B cell (primary cell): Measurements from ENCODE around the gene TSPAN18. TPM values are rescaled to one million over a fixed set of nuclear protein-coding genes. Genes with fewer than 3 reads are reported as not detected.

Experiments used
- ATAC-seq: fragments of 200-7000 bp; cut with Tn5 transposase; one replicate; pipeline ENCODE4 v1.10.0; 2021; ENCODE audit warnings: low read depth, mild to moderate bottlenecking, moderate number of reproducible peaks, moderate library complexity
- CTCF ChIA-PET: fragments of 350-600 bp; sonication (Branson Sonifier 250); formaldehyde crosslinking; loops from one replicate; lab custom pipeline; 2021; ENCODE audit warnings: antibody characterized with exemption, inconsistent platforms; lab: Charles Lee
- POLR2A ChIA-PET: fragments of 350-600 bp; sonication (Branson Sonifier 250); formaldehyde crosslinking; loops from one replicate; lab custom pipeline; 2021; ENCODE audit warnings: antibody characterized with exemption; lab: Charles Lee
- DNase-seq: peaks from one replicate; pipeline ENCODE4 v3.0.0; 2013
- H2AFZ ChIP-seq: 2 replicates; pipeline ENCODE4 v1.6.1; 2012; ENCODE audit warnings: mild to moderate bottlenecking, low read depth, low read length; ENCODE audit not compliant: insufficient read depth, poor library complexity, severe bottlenecking
- H3K27ac ChIP-seq, 2 donors: 1 replicate in 1 of 2; 2 replicates in 1 of 2; pipeline ENCODE4 v1.5.1; 2012 to 2013; ENCODE audit warnings: low read length in 2 of 2, mild to moderate bottlenecking in 2 of 2, moderate library complexity in 1 of 2
- H3K27me3 ChIP-seq, 4 experiments: fragments of 200-600 bp in 1 of 4; sonication (generic) in 1 of 4; replicated peaks in 1 of 4; 1 replicate in 2 of 4; 2 replicates in 2 of 4; pipeline versions ENCODE4 v1.6.1 to v1.7.0; 2013 to 2016; ENCODE audit warnings: low read length in 3 of 4, mild to moderate bottlenecking in 2 of 4, mixed read lengths in 1 of 4, moderate library complexity in 1 of 4; ENCODE audit not compliant: insufficient read depth in 4 of 4, control insufficient read depth in 3 of 4; ENCODE audit errors: control extremely low read depth in 1 of 4
- H3K36me3 ChIP-seq, 2 experiments: replicated peaks in 1 of 2; 1 replicate in 1 of 2; 2 replicates in 1 of 2; pipeline versions ENCODE4 v1.6.1 to v1.7.1; 2013; ENCODE audit warnings: low read length in 1 of 2; ENCODE audit not compliant: insufficient read depth in 2 of 2, control insufficient read depth in 1 of 2; ENCODE audit errors: control extremely low read depth in 1 of 2, extremely low read depth in 1 of 2
- H3K4me1 ChIP-seq, 2 donors: fragments of 200-600 bp in 1 of 2; sonication (generic) in 1 of 2; 1 replicate in 1 of 2; 2 replicates in 1 of 2; pipeline versions ENCODE4 v1.5.1 to v1.6.1; 2013 to 2017; ENCODE audit warnings: low read length in 2 of 2; ENCODE audit not compliant: control insufficient read depth in 2 of 2, insufficient read depth in 2 of 2
- H3K4me2 ChIP-seq: replicated peaks from 2 replicates; pipeline ENCODE3; 2012; ENCODE audit warnings: mild to moderate bottlenecking, low read depth, low read length; ENCODE audit not compliant: poor library complexity, severe bottlenecking
- H3K4me3 ChIP-seq, 5 experiments: fragments of 200-600 bp in 1 of 5; sonication (generic) in 1 of 5; 1 replicate in 3 of 5; 2 replicates in 2 of 5; pipeline versions ENCODE4 v1.5.1 to v1.7.0; 2011 to 2016; ENCODE audit warnings: low read length in 4 of 5, mild to moderate bottlenecking in 4 of 5, low read depth in 2 of 5, control low read depth in 1 of 5, moderate library complexity in 1 of 5; ENCODE audit not compliant: insufficient read depth in 1 of 5; ENCODE audit errors: control extremely low read depth in 1 of 5, extremely low read depth in 1 of 5
- H3K79me2 ChIP-seq: fragments of 200-600 bp; sonication (generic); one replicate; pipeline ENCODE4 v1.6.0; 2016; ENCODE audit warnings: low read length; ENCODE audit not compliant: control insufficient read depth, insufficient read depth
- H3K9ac ChIP-seq: fragments of 200-600 bp; sonication (generic); 2 replicates; pipeline ENCODE4 v1.6.1; 2017; ENCODE audit warnings: mild to moderate bottlenecking, low read length, moderate library complexity
- H3K9me3 ChIP-seq, 3 donors: one replicate each; pipeline versions ENCODE4 v1.6.1 to v1.7.1; 2013; ENCODE audit warnings: low read length in 2 of 3; ENCODE audit not compliant: control insufficient read depth in 2 of 3, insufficient read depth in 1 of 3; ENCODE audit errors: control extremely low read depth in 1 of 3
- H4K20me1 ChIP-seq: 2 replicates; pipeline ENCODE4 v1.6.0; 2012; ENCODE audit warnings: mild to moderate bottlenecking, low read length; ENCODE audit not compliant: insufficient read depth, control insufficient read depth, poor library complexity, severe bottlenecking
- H3K27ac Mint-ChIP-seq: one replicate; pipeline ENCODE4 v1.8.0; 2021; ENCODE audit warnings: mixed read lengths
- H3K27me3 Mint-ChIP-seq: one replicate; pipeline ENCODE4 v1.8.0; 2021; ENCODE audit warnings: mixed read lengths
- H3K4me1 Mint-ChIP-seq: one replicate; pipeline ENCODE4 v1.8.0; 2021; ENCODE audit warnings: mixed read lengths
- H3K4me3 Mint-ChIP-seq: one replicate; pipeline ENCODE4 v1.8.0; 2021; ENCODE audit warnings: mixed read lengths
- H3K9me3 Mint-ChIP-seq: one replicate; pipeline ENCODE4 v1.8.0; 2022; ENCODE audit warnings: mixed read lengths; ENCODE audit not compliant: insufficient read depth
- EZH2 ChIP-seq: IDR thresholded peaks from 2 replicates; pipeline ENCODE4 v1.6.1; 2012; ENCODE audit warnings: borderline replicate concordance, low read depth, mild to moderate bottlenecking, moderate library complexity, low read length; ENCODE audit not compliant: insufficient read depth, poor library complexity, severe bottlenecking
- WGBS: methylation state at CpG from one replicate; pipeline ENCODE4 v1.1.5; 2013; ENCODE audit warnings: missing lambda C conversion rate; ENCODE audit not compliant: insufficient coverage; 5-methylcytosine and 5-hydroxymethylcytosine counted together
- intact Hi-C: fragments of 100-400 bp; cut with micrococcal nuclease; formaldehyde crosslinking; loops from one replicate; pipeline ENCODE4 v1.10.0; 2022
- polyA plus RNA-seq: library from polyadenylated mRNA; depleted of rRNA; stranded (reverse); fragments of >200 nt; gene quantifications from 2 replicates; pipeline ENCODE4 v1.2.3, GENCODE V29; 2012
- total RNA-seq, 2 donors: library from RNA; stranded (reverse); fragments of 120-200 nt in 1 of 2; gene quantifications; 1 replicate in 1 of 2; 2 replicates in 1 of 2; pipeline versions ENCODE4 v1.2.3 to v1.2.4, GENCODE V29; 2013 to 2022
- TF ChIP-seq, protein P1 (sequence below): fragments of 200-600 bp; IDR thresholded peaks from one replicate; pipeline ENCODE4 v1.8.0; 2022; ENCODE audit warnings: antibody characterized with exemption, mild to moderate bottlenecking

The TSPAN18 gene
- total and polyA plus RNA-seq, 2 donors (not counting 1 experiment from before 2014, with no cell fraction given) = 0.75 to 2.0 TPM

DNA sequence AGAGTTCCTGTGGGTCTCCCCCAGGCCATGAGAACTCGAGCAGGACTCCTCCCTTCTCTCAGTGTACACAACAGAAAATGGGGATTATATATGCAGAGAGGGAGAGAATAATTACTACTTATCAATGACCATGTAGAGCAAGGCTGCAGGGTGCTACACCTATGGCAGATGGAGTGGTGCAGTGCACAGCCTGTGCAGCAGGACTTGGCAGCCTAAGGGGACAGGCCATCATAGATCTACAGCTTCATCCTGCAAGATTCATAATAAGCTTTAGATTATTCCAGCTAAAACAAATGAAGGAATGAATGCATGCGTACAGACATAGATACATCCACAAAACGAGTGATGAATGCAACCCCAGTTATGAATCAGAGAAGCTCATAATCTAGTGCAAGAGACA, 232.3 kb downstream of the TSPAN18 start:
- 94% methylated on average over 2 of the region's 3 CpGs for WGBS
- CTCF ChIA-PET = interaction anchor here (1.0 to 2.4 kb wide), 7 partner anchors 9 to 146 kb away, joined by 3 to 8 read pairs (median 3); no protein-coding TSS in a partner anchor
- no peak overlapping the region for H3K9ac ChIP-seq

DNA sequence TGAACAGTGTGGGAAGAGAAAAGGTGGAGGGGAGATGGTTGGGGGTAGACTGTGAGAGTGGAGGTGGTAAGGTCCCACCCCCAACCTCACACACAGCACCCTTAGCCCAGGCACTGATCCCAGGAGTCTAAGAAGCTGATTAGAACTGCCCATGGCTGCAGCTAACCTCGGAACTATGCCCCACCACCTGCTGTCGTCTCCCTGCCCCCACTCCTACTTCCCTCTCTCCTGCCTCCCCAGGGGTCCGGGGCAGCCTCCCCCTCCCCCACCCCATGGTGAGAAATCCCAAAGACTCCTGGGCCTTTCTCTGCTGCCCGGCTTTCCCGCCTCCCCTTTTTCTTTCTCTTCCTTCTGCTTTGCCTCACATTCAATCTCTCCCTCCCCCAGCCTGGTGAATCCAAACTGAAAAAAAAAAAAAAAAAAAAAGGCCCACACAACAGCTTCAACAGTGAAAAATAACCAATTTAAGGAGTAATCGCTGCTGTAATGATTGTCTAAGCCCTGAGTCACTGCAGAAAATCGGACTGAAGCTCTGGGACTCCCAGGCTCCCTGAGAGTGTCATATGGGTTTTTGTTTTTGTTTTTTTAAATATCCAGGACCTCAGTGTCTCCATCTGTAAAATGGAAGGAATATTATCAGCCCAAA, 233.6 kb downstream of the TSPAN18 start:
- Histone ChIP-seq H3K27me3 (no peaks in the 10 kb centered on the region), H3K36me3 (no peaks in the 10 kb centered on the region), H3K9ac (no peak overlapping the region), H3K4me2 (no peak overlapping the region), H2AFZ (no peak overlapping the region), H3K4me1 (no peaks in the 10 kb centered on the region), H3K4me3 (no peak overlapping the region), H3K27ac (no peak overlapping the region), H4K20me1 (no peaks in the 10 kb centered on the region), H3K79me2 (no peaks in the 10 kb centered on the region), H3K9me3 (no peaks in the 10 kb centered on the region)
- DNase-seq = no peak
- no peaks in the 10 kb centered on the region for H3K9me3 Mint-ChIP-seq
- H3K4me3 Mint-ChIP-seq = no peak overlapping the region
- ChIA-PET POLR2A (no interaction called here), CTCF (interaction anchor here (0.6 to 2.5 kb wide), 6 partner anchors 16 to 143 kb away, joined by 3 to 12 read pairs (median 3); no protein-coding TSS in a partner anchor)
- TF ChIP-seq, protein P1, sequence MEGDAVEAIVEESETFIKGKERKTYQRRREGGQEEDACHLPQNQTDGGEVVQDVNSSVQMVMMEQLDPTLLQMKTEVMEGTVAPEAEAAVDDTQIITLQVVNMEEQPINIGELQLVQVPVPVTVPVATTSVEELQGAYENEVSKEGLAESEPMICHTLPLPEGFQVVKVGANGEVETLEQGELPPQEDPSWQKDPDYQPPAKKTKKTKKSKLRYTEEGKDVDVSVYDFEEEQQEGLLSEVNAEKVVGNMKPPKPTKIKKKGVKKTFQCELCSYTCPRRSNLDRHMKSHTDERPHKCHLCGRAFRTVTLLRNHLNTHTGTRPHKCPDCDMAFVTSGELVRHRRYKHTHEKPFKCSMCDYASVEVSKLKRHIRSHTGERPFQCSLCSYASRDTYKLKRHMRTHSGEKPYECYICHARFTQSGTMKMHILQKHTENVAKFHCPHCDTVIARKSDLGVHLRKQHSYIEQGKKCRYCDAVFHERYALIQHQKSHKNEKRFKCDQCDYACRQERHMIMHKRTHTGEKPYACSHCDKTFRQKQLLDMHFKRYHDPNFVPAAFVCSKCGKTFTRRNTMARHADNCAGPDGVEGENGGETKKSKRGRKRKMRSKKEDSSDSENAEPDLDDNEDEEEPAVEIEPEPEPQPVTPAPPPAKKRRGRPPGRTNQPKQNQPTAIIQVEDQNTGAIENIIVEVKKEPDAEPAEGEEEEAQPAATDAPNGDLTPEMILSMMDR = no peak
- no peak for TF ChIP-seq EZH2
- H3K4me1 Mint-ChIP-seq = peaks cover 3% of the 10 kb centered on the region
- intact Hi-C loops = no loop called here
- WGBS = 37% methylated on average over 4 of the region's 7 CpGs
- no peak overlapping the region for H3K27ac Mint-ChIP-seq
- ATAC-seq = no peak
- H3K27me3 Mint-ChIP-seq = peaks cover 3% of the 10 kb centered on the region

More for the DNA sequence above, 232.3 kb downstream of the TSPAN18 start:
- intact Hi-C loops = no loop called here
- H2AFZ ChIP-seq = no peak overlapping the region
- no peak overlapping the region for H3K4me3 ChIP-seq
- Mint-ChIP-seq H3K4me1 (peaks cover 8% of the 10 kb centered on the region), H3K27ac (no peak overlapping the region), H3K27me3 (peaks cover 3% of the 10 kb centered on the region), H3K9me3 (no peaks in the 10 kb centered on the region), H3K4me3 (no peak overlapping the region)
- no peaks in the 10 kb centered on the region for H4K20me1 ChIP-seq
- ATAC-seq (no peak), DNase-seq (no peak)
- H3K36me3 ChIP-seq = no peaks in the 10 kb centered on the region
- POLR2A ChIA-PET = no interaction called here
- no peaks in the 10 kb centered on the region for H3K27me3 ChIP-seq
- H3K9me3 ChIP-seq = no peaks in the 10 kb centered on the region
- no peak overlapping the region for H3K27ac ChIP-seq
- H3K4me1 ChIP-seq = peaks cover 0 to 4% of the 10 kb centered on the region in 2 donors
- no peak for TF ChIP-seq EZH2
- TF ChIP-seq, protein P1 = no peak
- no peaks in the 10 kb centered on the region for H3K79me2 ChIP-seq
- no peak overlapping the region for H3K4me2 ChIP-seq
